Activated naive CD4-positive, alpha-beta T cell treated with anti-CD3 and anti-CD28 coated beads, Interleukin-2, amount 50 U/mL, for 72 hours (primary cell): ENCODE data around the gene OST4. TPM values are rescaled to one million over a fixed set of nuclear protein-coding genes. Genes with fewer than 3 reads are reported as not detected.
"Not testable (repeated sequence)": the region's sequence is repeated elsewhere in the genome, so short reads cannot be mapped to it uniquely, and the experiment has no call there.

ENCODE experiments used
- ATAC-seq, 2 donors: fragments of 150-1000 bp; cut with Tn5 transposase; 2 replicates each; pipeline ENCODE4 v1.10.0; 2021; ENCODE audit warnings: mild to moderate bottlenecking in 2 of 2, moderate library complexity in 2 of 2
- DNase-seq, 2 donors: peaks; one replicate each; pipeline ENCODE4 v3.0.0; 2021 to 2022; ENCODE audit warnings: low spot score in 2 of 2
- H3K27ac Mint-ChIP-seq, 2 donors: one replicate each; pipeline ENCODE4 v1.8.0; 2022; ENCODE audit warnings: mild to moderate bottlenecking in 2 of 2, mixed read lengths in 2 of 2
- H3K36me3 Mint-ChIP-seq, 2 donors: one replicate each; pipeline ENCODE4 v1.8.0; 2022; ENCODE audit warnings: mixed read lengths in 2 of 2
- H3K9me3 Mint-ChIP-seq, 2 donors: one replicate each; pipeline ENCODE4 v1.8.0; 2022; ENCODE audit warnings: mixed read lengths in 2 of 2
- total RNA-seq, 2 donors: library from RNA; stranded (reverse); gene quantifications; one replicate each; pipeline ENCODE4 v1.2.3, GENCODE V29; 2022

OST4 gene
- total RNA-seq, 2 donors from 2014 or later = 263 to 344 TPM

DNA sequence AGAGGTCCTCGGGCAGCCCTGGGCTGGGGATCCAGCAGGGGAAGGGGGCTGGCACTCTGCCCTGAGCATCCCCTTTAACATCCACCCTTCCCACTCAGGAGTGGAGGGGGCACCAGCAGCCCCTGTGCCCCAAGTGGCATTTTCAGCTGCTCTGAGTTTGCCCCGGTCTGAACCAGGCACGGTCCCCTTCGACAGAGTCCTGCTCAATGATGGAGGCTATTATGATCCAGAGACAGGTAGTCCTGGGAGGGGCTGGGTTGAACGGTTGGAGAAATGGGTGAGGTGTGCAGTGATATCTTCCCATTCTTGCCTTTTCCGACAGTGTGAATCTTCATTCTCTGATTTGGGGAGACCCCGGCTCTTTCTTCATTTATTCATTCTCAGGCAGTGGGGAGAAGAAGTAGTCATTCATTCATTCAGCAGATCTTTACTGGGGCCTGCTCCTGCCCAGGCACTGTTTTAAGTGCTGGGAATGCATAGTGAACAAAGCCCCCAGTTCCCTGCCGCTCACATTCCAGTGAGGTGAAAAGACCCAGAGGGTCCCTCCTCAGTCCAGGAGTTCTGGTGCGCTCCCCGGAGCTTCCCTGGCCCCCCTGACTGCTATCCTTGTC, 13.7 kb upstream of the OST4 start:
- H3K9me3 Mint-ChIP-seq = no peaks in the 10 kb centered on the region
- DNase-seq (no peak), ATAC-seq (no peak)
- no peaks in the 10 kb centered on the region for H3K36me3 Mint-ChIP-seq
- peak overlapping the region in 1 of 2 donors; percentile 60 for H3K27ac Mint-ChIP-seq

DNA sequence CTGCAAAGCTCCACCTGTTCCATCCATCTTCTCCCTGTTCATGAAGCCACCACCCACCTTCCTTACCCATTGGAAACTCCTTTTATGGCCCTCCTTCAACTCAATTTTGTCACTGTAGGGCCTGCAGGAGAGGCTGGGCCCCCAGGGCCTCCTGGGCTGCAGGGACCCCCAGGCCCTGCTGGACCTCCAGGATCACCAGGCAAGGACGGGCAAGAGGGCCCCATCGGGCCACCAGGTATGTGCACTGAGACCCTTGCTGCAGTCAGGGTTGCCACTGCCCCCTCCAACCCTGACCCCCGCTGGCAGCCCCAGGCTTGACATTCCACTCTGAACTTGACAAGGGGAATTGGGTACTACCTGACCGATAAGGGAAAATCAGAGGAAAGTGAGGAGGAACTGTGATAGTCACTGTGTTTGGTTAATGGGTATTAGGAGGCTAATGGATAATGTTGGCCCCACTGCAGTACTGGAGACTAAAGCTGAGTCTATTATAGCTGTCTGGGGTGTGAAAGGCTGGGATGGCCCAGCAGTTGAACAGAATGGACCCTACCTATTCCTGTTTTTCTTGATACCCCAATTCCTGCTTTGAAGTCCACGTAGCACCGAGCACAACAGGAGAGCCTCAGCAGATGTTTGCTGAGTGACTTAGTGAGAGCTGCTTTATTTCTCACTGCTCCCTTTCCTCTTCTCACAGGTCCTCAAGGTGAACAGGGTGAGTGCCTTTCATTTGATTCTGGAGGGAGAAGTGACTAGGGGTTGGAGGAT, 13.0 kb upstream of the OST4 start:
- no peaks in the 10 kb centered on the region for H3K9me3 Mint-ChIP-seq
- no peak for DNase-seq
- no peak for ATAC-seq
- no peak overlapping the region for H3K27ac Mint-ChIP-seq
- H3K36me3 Mint-ChIP-seq = no peaks in the 10 kb centered on the region

DNA sequence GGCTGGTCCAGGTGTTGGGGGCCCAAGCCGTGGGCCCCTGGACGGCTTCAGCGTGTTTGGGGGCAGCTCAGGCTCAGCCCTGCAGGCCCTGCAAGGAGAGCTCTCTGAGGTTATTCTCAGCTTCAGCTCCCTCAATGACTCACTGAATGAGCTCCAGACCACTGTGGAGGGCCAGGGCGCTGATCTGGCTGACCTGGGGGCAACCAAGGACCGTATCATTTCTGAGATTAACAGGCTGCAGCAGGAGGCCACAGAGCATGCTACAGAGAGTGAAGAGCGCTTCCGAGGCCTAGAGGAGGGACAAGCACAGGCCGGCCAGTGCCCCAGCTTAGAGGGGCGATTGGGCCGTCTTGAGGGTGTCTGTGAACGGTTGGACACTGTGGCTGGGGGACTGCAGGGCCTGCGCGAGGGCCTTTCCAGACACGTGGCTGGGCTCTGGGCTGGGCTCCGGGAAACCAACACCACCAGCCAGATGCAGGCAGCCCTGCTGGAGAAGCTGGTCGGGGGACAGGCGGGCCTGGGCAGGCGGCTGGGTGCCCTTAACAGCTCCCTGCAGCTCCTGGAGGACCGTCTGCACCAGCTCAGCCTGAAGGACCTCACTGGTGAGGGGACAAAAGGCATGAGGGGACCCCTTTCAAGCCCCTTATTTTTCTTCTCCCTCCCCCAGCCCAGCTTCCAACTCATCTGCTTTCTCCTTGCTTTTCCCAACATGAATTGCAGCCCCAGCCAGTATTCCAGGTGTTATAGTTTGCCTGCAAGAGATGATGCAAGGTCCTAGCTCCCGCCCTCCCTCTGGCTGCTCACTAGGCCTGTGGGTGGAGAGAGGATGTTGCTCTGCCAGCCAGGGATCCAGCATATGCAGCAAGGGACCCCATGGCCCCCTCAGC, 12.2 kb upstream of the OST4 start:
- no peaks in the 10 kb centered on the region for H3K36me3 Mint-ChIP-seq
- no peaks in the 10 kb centered on the region for H3K9me3 Mint-ChIP-seq
- no peak overlapping the region for H3K27ac Mint-ChIP-seq
- no peak for DNase-seq
- ATAC-seq = no peak

DNA sequence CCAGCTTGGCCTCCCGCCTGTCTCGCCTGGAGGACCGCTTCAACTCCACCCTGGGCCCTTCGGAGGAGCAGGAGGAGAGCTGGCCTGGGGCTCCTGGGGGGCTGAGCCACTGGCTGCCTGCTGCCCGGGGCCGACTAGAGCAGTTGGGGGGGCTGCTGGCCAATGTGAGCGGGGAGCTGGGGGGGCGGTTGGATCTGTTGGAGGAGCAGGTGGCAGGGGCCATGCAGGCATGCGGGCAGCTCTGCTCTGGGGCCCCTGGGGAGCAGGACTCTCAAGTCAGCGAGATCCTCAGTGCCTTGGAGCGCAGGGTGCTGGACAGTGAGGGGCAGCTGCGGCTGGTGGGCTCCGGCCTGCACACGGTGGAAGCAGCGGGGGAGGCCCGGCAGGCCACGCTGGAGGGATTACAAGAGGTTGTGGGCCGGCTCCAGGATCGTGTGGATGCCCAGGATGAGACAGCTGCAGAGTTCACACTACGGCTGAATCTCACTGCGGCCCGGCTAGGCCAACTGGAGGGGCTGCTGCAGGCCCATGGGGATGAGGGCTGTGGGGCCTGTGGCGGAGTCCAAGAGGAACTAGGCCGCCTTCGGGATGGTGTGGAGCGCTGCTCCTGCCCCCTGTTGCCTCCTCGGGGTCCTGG, 11.4 kb upstream of the OST4 start:
- no peaks in the 10 kb centered on the region for H3K36me3 Mint-ChIP-seq
- no peak overlapping the region for H3K27ac Mint-ChIP-seq
- H3K9me3 Mint-ChIP-seq = no peaks in the 10 kb centered on the region
- ATAC-seq = no peak
- no peak for DNase-seq

DNA sequence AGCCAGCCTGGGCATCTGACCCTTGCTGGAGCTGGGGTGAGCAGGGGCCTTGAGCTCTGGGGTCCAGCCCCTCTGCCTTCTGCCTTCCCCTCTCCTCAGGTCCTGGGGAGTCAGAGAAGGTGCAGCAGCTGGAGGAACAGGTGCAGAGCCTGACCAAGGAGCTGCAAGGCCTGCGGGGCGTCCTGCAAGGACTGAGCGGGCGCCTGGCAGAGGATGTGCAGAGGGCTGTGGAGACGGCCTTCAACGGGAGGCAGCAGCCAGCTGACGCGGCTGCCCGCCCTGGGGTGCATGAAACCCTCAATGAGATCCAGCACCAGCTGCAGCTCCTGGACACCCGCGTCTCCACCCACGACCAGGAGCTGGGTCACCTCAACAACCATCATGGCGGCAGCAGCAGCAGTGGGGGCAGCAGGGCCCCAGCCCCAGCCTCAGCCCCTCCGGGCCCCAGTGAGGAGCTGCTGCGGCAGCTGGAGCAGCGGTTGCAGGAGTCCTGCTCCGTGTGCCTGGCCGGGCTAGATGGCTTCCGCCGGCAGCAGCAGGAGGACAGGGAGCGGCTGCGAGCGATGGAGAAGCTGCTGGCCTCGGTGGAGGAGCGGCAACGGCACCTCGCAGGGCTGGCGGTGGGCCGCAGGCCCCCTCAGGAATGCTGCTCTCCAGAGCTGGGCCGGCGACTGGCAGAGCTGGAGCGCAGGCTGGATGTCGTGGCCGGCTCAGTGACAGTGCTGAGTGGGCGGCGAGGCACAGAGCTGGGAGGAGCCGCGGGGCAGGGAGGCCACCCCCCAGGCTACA, 10.7 kb upstream of the OST4 start:
- H3K27ac Mint-ChIP-seq = peak overlapping the region; percentile 86 to 94
- DNase-seq (no peak), ATAC-seq (no peak)
- H3K36me3 Mint-ChIP-seq = no peaks in the 10 kb centered on the region
- H3K9me3 Mint-ChIP-seq = no peaks in the 10 kb centered on the region

DNA sequence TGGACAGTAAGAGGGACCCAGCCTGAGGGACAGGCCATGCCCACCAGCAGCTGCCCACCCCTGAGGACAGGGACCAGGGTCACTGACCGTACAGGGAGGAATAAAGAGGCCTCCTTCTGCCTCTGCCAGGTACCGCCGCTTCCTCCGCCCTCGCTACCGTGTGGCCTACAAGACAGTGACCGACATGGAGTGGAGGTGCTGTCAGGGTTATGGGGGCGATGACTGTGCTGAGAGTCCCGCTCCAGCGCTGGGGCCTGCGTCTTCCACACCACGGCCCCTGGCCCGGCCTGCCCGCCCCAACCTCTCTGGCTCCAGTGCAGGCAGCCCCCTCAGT, 9.1 kb upstream of the OST4 start:
- H3K36me3 Mint-ChIP-seq = no peaks in the 10 kb centered on the region

DNA sequence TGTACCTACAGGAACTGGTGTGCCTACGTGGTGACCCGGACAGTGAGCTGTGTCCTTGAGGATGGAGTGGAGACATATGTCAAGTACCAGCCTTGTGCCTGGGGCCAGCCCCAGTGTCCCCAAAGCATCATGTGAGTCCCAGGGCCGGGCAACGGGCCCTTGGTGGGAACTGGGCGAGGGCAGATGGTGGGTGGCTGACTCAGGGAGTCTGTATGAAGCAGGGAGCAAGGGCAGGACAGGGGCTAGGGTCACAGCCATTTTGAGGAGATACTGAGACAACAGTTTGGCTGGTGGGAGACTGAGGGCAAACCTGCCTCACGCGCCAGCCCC, 8.7 kb upstream of the OST4 start:
- H3K9me3 Mint-ChIP-seq = no peaks in the 10 kb centered on the region
- H3K36me3 Mint-ChIP-seq = no peaks in the 10 kb centered on the region
- DNase-seq (no peak), ATAC-seq (no peak)
- H3K27ac Mint-ChIP-seq = peak overlapping the region; percentile 40 to 86

More for the DNA sequence above, 9.1 kb upstream of the OST4 start:
- Mint-ChIP-seq H3K27ac (peak overlapping the region; percentile 86 to 94), H3K9me3 (no peaks in the 10 kb centered on the region)
- no peak for ATAC-seq
- no peak for DNase-seq

DNA sequence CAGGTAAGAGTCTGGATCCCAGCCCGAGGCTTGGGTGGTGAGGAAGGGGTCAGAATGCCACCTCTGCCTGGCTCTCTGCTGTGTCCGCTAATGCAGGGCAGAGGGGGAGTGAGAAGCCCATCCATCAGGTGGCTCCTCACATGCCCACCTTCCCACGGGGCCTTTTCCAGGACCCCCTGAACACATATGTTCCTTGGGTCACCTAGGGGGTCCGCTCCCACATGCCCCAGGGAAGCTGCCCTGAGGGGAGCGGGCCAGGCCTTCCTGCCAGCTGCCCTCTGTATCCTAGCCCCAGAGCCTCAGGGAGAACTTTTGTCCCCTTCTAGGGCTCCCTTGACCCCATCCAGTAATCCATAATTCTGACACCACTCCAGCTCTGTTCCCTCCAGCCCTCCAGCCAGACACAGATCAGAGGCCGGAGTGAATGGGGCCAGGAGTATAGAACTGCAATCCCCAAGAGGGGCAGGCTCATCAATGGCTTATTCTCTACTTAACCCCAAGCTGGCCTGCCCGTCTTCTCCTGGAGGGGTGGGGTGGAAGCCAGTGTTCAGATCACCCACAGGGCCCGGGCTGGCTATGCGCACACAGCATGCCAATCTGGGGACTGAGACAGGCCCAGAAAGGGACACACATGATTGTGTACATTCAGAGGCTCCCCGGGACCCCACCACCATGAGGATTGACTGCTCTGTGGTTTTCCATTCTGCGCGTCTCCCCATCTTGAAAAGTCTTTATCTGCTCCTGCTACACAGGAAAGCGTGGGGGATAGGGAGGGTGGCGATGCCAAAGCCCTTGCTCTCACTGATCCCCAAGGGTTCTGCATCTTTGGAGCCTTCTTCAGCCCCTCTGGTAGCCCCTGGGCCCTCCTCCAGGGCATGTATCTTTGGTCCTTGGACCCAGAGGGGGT, 8.0 kb upstream of the OST4 start:
- Mint-ChIP-seq H3K9me3 (no peaks in the 10 kb centered on the region), H3K36me3 (no peaks in the 10 kb centered on the region), H3K27ac (peak overlapping the region in 1 of 2 donors; percentile 86)
- ATAC-seq = no peak
- DNase-seq = no peak

DNA sequence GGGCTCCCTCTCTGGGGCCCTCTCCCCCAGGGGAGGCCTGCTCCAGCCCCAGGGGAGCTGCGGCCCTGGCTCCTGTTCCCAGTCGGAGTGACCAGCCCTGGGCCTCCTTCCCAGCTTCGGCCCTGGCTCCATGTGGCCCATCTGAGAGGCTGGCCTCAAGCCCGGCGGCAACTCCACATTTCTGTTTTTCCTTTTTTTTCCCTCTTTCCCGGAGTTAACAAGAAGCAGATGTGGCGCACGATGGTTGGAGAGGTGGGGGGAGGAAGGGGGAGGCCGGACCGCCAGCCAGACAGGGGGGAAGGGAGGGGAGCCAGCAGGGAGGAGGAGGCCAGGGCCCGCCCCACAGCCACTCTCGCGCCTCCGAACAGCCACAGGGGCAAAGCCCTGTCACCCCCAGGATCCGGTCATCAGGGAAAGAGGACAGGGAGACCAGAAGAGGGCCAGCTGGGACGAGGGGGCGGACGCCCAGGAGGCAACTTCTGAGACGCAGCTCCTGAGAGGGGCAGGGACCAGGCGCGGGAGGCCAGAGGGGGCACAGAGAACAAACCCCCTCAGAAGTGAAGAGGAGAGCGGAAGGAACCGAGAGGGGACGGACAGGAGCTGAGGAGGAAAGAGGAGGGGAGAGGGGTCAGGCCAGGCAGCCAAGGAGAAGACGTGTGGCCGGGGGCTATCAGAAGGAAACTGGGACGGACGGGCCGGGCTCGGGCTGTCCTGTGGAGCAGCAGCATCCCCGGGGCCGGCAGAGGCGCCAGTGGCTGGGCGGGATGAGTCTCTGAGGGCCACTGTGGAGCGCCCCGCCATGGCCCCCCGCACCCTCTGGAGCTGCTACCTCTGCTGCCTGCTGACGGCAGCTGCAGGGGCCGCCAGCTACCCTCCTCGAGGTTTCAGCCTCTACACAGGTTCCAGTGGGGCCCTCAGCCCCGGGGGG, 7.1 kb upstream of the OST4 start, which contains the start of gene EMILIN1:
Gene EMILIN1, plus strand, starts transcription at position 349 of the 928 bp plus-strand sequence. Its CDS starts 451 bp downstream, at position 800.
- no peaks in the 10 kb centered on the region for H3K36me3 Mint-ChIP-seq
- no peak for DNase-seq
- ATAC-seq = no peak
- no peaks in the 10 kb centered on the region for H3K9me3 Mint-ChIP-seq
- H3K27ac Mint-ChIP-seq = peak within 1 kb of the TSS in 1 of 2 donors; percentile 64

DNA sequence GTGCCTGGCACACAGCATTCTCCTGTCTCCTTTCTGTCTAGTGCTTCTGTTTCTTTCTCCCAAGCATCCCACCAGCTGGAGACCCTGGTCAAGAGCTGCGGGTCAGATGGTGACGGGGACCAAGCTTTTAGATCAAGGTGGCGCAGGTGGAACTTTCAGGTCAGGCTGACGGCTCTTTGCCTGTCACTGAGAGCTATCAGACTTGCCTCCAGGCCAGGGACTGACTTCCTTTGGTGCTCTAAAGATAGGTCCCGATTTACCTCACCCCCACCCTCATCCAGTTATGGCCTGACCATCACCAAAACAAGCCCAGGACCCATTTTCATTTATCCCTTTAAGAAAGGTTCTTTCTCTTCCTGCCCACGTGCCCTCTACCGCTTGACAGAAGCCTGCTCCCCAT, 5.8 kb upstream of the OST4 start:
- DNase-seq = no peak
- ATAC-seq = no peak
- Mint-ChIP-seq H3K9me3 (no peaks in the 10 kb centered on the region), H3K27ac (peak overlapping the region in 1 of 2 donors; percentile 64), H3K36me3 (no peaks in the 10 kb centered on the region)

DNA sequence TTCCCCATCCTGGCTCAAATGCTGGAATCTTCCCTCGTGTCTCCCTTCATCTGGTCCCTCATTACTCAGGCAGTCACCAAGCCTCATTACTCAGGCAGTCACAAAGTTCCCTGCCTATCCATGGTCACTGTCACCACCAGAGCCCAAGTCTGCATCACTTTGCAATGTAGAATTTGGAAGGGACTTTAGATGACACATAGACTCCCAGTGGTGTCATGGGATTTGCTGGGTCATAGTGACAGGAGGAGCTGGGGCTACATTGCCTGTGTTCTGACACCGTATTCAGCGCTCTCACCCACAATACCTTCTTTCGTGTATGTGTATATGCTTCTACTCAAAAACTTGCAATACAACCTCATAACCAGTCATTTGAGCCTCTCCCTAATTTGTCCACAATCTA, 4.9 kb upstream of the OST4 start:
- no peaks in the 10 kb centered on the region for H3K9me3 Mint-ChIP-seq
- peak overlapping the region; percentile 2 to 10 for H3K27ac Mint-ChIP-seq
- H3K36me3 Mint-ChIP-seq = no peaks in the 10 kb centered on the region
- DNase-seq = no peak
- no peak for ATAC-seq

DNA sequence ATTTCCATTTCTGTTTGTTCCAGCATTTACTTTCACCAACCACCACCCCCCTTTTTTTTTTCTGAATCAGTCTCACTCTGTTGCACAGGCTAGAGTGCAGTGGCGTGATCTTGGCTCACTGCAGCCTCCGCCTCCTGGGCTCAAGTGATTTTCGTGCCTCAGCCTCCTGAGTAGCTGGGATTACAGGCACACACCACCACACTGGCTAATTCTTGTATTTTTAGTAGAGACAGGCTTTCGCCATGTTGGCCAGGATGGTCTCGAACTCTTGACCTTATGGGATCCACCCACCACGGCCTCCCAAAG, 4.1 kb upstream of the OST4 start:
- not testable (repeated sequence) for ATAC-seq, H3K9me3 Mint-ChIP-seq, DNase-seq, H3K36me3 Mint-ChIP-seq
- H3K27ac Mint-ChIP-seq = peak overlapping the region; percentile 7 to 72

DNA sequence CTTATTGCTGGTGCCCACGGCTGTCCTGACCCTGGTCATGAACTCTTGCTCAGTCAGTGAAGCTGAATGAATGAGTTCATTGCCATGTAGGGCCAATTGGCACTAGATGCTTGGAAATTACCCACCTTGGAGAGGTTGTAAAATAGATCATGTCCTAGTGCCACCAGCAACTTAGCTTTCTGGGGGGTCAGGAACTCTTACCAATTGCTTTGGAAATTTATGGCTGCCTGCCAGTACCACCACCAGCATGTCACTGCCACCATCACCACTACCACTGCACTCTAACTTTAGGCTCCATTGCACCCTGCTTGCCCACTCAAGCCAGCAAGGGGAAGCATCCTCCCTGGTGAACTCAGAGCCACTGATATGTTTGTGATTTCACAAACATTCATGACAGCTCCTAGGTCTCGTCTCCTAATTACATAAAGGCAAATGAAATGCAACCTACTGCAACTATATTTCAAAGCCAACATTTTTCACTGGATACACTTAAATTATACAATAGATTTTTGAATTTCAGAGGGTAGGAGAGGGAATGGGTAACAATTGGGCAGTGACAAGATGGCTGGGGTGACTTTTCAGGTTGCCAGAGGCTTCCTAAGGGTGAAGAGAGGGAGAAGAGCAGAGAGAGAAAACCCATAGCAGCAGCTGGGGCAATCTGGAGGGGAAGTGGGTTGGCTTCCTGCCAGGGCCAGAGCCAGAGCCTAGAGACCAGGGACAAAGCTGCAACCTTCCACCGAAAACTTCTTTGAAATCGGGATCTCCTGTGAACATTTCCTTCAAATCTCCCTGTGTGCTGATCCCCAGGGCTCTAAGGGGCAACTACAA, 3.5 kb upstream of the OST4 start:
- Mint-ChIP-seq H3K27ac (peak overlapping the region; percentile 7 to 72), H3K9me3 (no peaks in the 10 kb centered on the region), H3K36me3 (peaks cover 8 to 10% of the 10 kb centered on the region in 2 donors)
- ATAC-seq (no peak), DNase-seq (peak in 1 of 2 donors; percentile 40)

DNA sequence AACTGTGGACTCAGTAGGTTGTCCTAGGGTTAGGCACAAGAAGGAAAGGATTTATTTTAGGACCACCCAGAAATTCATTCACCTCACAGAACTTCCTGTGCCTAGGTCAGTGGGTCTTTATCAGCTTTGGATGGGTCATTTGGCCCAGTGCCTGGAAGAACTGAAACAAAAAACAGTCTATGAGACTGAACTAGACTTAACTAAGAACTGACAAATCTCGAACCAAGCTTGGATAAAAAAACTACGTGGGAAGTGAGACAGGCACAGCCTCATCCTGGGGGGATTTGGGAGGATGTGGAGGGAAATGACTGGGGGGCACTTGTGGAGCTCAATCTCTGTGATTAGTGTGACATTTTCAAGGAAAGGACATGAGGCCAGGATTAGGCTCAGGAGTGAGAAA, 2.3 kb upstream of the OST4 start:
- ATAC-seq = no peak
- H3K36me3 Mint-ChIP-seq = peaks cover 20 to 22% of the 10 kb centered on the region in 2 donors
- DNase-seq = no peak
- peak overlapping the region in 1 of 2 donors; percentile 22 for H3K27ac Mint-ChIP-seq
- no peaks in the 10 kb centered on the region for H3K9me3 Mint-ChIP-seq
